Adipocyte (in vitro differentiated cells): ENCODE measurements around the gene ADAMTS17.
"Not testable (repeated sequence)": the region's sequence is repeated elsewhere in the genome, so short reads cannot be mapped to it uniquely, and the experiment has no call there.

Experiments used
- DNase-seq: peaks from one replicate; pipeline ENCODE4 v3.0.0-alpha.2; 2015; ENCODE audit warnings: low read depth
- H3K27me3 ChIP-seq: replicated peaks from 2 replicates; pipeline ENCODE4 v1.7.0; 2013; ENCODE audit warnings: mild to moderate bottlenecking, low read length, moderate library complexity; ENCODE audit not compliant: control insufficient read depth, insufficient read depth
- H3K36me3 ChIP-seq: 2 replicates; pipeline ENCODE4 v1.7.0; 2013; ENCODE audit warnings: low read length, mild to moderate bottlenecking, moderate library complexity; ENCODE audit not compliant: control insufficient read depth, insufficient read depth, severe bottlenecking
- H3K4me1 ChIP-seq: 2 replicates; pipeline ENCODE4 v1.7.0; 2013; ENCODE audit warnings: mild to moderate bottlenecking, low read length, moderate library complexity; ENCODE audit not compliant: control insufficient read depth, insufficient read depth
- H3K4me3 ChIP-seq: 2 replicates; pipeline ENCODE4 v1.7.0; 2013; ENCODE audit warnings: mild to moderate bottlenecking, low read length, moderate library complexity
- H3K9ac ChIP-seq: 2 replicates; pipeline ENCODE4 v1.7.0; 2013; ENCODE audit warnings: mild to moderate bottlenecking, low read length, moderate library complexity
- H3K9me3 ChIP-seq: 2 replicates; pipeline ENCODE4 v1.7.0; 2013; ENCODE audit warnings: mild to moderate bottlenecking, low read length, moderate library complexity; ENCODE audit not compliant: control insufficient read depth

The ADAMTS17 gene

DNA sequence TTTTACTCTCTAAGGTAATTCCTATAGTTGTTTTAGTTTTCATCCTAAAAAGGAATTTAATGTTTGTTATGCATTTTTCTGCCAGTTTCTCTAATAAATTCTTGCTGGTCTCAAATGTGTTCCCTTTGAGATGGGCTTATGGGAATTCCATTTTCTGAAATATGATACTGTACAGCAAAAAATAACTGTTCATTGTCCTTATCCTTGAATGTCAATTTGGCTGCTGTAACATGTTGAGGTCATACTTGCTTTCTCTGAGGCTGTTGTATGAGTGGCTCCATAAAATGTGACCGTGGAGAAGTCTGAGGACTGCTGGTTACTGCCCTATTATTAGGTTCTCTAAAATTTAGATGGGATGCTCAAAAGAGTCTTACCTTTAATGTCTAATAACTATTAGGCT is 266.5 kb downstream of the ADAMTS17 start:
- Histone ChIP-seq H3K36me3 (no peaks in the 10 kb centered on the region), H3K9me3 (no peaks in the 10 kb centered on the region), H3K4me1 (no peaks in the 10 kb centered on the region), H3K27me3 (no peaks in the 10 kb centered on the region), H3K9ac (no peak overlapping the region), H3K4me3 (no peak overlapping the region)
- no peak for DNase-seq

DNA sequence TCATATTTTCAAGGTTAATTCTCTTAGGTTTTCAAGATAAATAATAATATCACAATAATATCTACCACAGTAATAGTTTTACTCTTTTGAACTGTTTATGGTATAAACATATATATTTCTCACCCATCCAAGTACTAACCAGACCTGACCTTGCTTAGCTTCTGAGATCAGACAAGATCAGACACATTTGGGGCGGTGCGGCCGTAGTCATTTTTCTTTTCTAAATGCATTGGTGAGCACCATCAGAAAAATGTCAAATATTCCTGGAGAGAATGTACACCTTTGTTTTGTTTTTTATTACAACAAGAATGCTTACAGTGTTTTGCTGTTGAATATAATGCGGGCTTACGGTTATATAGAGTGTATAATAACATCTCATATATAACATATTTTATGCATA is 267.8 kb downstream of the ADAMTS17 start:
- Histone ChIP-seq H3K9ac (no peak overlapping the region), H3K9me3 (no peaks in the 10 kb centered on the region), H3K27me3 (no peaks in the 10 kb centered on the region), H3K4me3 (no peak overlapping the region), H3K4me1 (no peaks in the 10 kb centered on the region), H3K36me3 (no peaks in the 10 kb centered on the region)
- no peak for DNase-seq

DNA sequence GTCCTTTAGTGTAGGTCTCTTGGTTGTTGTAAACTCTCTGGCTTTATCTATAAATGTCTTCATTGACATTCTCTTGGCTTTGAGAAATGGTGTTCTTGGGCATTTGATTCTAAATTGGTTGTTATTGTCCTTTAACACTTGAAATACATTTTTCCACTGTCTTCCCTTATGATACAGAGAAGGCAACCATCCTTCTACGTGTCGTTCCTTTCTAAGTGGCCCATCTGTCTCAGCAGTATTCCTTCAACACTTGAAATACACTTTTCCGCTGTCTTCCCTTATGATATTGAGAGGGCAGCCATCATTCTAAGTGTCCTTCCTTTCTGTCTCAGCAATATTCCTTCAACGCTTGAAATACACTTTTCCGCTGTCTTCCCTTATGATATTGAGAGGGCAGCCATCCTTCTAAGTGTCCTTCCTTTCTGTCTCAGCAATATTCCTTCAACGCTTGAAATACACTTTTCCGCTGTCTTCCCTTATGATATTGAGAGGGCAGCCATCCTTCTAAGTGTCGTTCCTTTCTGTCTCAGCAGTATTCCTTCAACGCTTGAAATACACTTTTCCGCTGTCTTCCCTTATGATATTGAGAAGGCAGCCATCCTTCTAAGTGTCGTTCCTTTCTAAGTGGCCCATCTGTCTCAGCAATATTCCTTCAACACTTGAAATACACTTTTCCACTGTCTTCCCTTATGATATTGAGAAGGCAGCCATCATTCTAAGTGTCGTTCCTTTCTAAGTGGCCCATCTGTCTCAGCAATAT is 275.1 kb downstream of the ADAMTS17 start:
- not testable (repeated sequence) for H3K4me3 ChIP-seq, H3K4me1 ChIP-seq, DNase-seq, H3K36me3 ChIP-seq, H3K9me3 ChIP-seq, H3K27me3 ChIP-seq, H3K9ac ChIP-seq

- H3K4me3 ChIP-seq = no peak overlapping the region
- no peaks in the 10 kb centered on the region for H3K36me3 ChIP-seq
- no peaks in the 10 kb centered on the region for H3K4me1 ChIP-seq
- H3K27me3 ChIP-seq = peaks cover 3% of the 10 kb centered on the region
- no peak for DNase-seq
- H3K9me3 ChIP-seq = no peaks in the 10 kb centered on the region
- no peak overlapping the region for H3K9ac ChIP-seq
These were observed 279.8 kb downstream of the ADAMTS17 start for GRCh38 chr15:100061944-100062343.

DNA sequence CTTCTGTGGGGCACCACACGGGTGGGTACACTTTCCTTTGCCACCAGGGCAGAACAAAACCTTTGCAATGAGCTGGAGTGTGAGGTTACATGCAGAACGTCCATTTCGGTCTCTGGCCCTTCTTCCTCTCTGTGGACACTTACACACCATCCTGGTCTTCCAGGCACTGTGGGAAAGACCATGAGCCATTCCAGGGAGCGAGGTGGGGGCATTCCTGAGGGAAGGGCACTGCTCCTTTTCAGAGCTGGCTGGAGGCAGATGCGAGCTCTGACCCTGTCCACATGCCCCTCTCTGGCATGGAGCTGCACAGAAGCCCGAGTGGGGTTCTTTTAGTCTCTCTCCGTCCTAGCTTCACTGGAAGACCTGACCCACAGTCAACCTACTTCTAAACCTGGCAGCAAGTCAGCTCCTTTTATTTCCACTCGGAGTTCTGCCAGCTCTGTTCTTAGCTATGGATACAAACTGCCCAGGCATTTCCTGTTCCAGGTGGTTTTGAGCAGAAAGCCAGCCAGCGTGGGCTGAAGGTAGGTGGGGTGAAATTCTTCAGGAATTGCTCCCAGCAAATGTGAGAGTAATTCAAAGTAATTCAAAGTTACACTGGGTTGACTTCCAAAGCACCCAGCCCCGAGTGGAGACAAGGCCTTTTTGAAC is 281.4 kb downstream of the ADAMTS17 start:
- Histone ChIP-seq H3K27me3 (peaks cover 7% of the 10 kb centered on the region), H3K4me1 (no peaks in the 10 kb centered on the region), H3K9me3 (no peaks in the 10 kb centered on the region), H3K36me3 (no peaks in the 10 kb centered on the region), H3K9ac (no peak overlapping the region), H3K4me3 (no peak overlapping the region)
- no peak for DNase-seq

GRCh38 chr15:100059521-100059920 is 282.3 kb downstream of the ADAMTS17 start:
- peaks cover 7% of the 10 kb centered on the region for H3K27me3 ChIP-seq
- no peaks in the 10 kb centered on the region for H3K36me3 ChIP-seq
- no peak overlapping the region for H3K9ac ChIP-seq
- H3K9me3 ChIP-seq = no peaks in the 10 kb centered on the region
- no peak overlapping the region for H3K4me3 ChIP-seq
- no peaks in the 10 kb centered on the region for H3K4me1 ChIP-seq
- no peak for DNase-seq

GRCh38 chr15:100059094-100059493 is 282.7 kb downstream of the ADAMTS17 start:
- DNase-seq = no peak
- Histone ChIP-seq H3K9me3 (no peaks in the 10 kb centered on the region), H3K9ac (no peak overlapping the region)

GRCh38 chr15:100058458-100058857 is 283.3 kb downstream of the ADAMTS17 start:
- no peaks in the 10 kb centered on the region for H3K4me1 ChIP-seq
- no peak for DNase-seq
- no peaks in the 10 kb centered on the region for H3K9me3 ChIP-seq
- H3K27me3 ChIP-seq = peaks cover 10% of the 10 kb centered on the region
- H3K36me3 ChIP-seq = no peaks in the 10 kb centered on the region
- no peak overlapping the region for H3K9ac ChIP-seq
- H3K4me3 ChIP-seq = no peak overlapping the region

More at GRCh38 chr15:100059094-100059493, 282.7 kb downstream of the ADAMTS17 start:
- peaks cover 7% of the 10 kb centered on the region for H3K27me3 ChIP-seq
- H3K4me1 ChIP-seq = no peaks in the 10 kb centered on the region
- no peaks in the 10 kb centered on the region for H3K36me3 ChIP-seq
- H3K4me3 ChIP-seq = no peak overlapping the region

DNA sequence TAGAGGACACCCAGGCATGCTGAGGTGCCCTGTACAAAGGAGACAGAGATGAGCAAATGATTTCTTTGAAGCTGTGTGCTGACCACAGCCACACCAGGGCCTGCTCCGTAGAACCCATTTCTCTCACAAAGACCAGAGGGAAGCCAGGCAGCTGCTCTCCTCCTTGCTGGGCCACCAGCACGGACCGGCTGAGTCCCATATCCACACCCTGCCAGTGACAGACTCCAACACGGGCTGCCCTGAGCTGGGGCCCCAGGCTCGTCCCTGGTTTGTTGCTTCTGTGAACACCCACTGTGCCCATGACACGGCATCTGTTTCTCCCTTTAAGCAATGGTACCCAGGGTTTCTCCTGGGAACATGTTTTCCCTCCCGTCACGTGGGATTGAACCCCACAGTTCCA is 284.5 kb downstream of the ADAMTS17 start:
- Histone ChIP-seq H3K9me3 (no peaks in the 10 kb centered on the region), H3K36me3 (no peaks in the 10 kb centered on the region), H3K4me3 (no peak overlapping the region), H3K27me3 (peaks cover 14% of the 10 kb centered on the region), H3K4me1 (no peaks in the 10 kb centered on the region), H3K9ac (no peak overlapping the region)
- no peak for DNase-seq

DNA sequence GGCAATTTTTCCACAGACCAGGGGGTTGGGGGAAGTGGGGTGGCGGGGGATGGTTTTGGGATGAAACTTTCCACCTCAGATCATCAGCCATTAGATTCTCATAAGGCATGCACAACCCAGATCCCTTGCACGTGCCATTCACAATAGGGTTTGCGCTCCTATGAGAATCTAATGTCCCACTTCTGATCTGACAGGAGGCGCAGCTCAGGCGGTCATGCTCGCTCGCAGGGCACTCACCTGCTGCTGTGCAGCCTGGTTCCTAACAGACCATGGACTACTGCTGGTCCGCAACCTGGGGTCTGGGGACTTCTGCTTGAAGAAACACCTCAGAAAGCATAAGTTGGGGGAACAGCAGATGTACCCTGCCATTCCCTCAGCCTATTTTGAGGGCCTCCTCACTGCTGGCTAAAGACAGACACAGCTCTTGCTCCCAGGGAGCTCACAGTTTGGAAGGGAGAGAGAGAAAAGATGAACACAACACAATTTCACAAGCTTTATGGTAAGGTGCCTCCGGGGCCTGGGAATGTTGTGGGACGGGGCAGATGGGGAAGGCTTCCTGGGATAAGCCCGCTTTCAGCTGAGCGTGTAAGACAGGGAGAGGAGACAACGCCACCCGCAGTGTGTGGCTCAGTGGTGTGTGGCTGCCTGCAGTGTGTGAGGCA is 285.2 kb downstream of the ADAMTS17 start:
- no peaks in the 10 kb centered on the region for H3K36me3 ChIP-seq

DNA sequence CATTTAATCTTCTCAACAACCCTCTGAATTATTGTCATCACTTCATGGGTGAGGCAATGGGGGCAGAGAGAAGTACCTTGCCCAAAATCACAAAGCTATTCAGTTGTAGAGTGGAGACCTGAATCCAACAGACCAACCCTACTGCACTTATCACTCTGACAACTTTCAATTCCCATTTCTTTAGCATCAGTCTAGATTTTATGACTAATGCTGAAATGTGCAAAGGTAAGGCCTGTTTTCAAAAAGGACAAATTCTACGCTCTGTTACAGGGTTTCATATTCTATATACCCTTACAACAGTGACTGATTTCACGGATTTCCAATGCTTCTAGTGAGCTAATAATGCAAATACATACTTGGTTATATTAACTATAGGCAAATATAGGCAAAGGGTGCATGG is 286.0 kb downstream of the ADAMTS17 start:
- Histone ChIP-seq H3K4me3 (no peak overlapping the region), H3K4me1 (no peaks in the 10 kb centered on the region), H3K27me3 (peaks cover 17% of the 10 kb centered on the region), H3K9ac (no peak overlapping the region), H3K36me3 (no peaks in the 10 kb centered on the region), H3K9me3 (no peaks in the 10 kb centered on the region)
- DNase-seq = no peak

More for the DNA sequence above, 285.2 kb downstream of the ADAMTS17 start:
- no peaks in the 10 kb centered on the region for H3K9me3 ChIP-seq
- DNase-seq = no peak
- H3K4me1 ChIP-seq = no peaks in the 10 kb centered on the region
- no peak overlapping the region for H3K9ac ChIP-seq
- no peak overlapping the region for H3K4me3 ChIP-seq
- peaks cover 17% of the 10 kb centered on the region for H3K27me3 ChIP-seq
